Measurements from ENCODE around the gene PID1.
"Not testable (repeated sequence)": the region's sequence is repeated elsewhere in the genome, so short reads cannot be mapped to it uniquely, and the experiment has no call there.

The PID1 gene

DNA sequence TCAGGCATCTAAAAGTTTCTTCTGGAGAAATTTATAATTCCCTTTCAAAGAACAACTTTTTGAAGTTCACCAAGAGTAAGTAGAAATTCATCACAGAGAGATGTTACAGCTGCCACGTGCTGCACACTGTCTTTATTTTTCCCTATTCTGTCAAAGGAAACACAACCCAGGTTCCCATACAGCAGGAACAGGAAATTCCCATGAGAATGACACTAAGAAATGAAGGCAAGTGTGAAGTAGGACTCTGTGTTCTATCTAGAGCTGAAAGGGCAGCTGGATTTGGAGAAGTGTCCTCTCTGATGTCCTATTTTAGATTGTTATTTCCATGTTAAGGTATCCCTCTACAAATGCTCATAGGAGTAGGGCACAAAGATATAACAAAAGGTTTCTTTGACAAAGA lies 58.8 kb downstream of the PID1 start:
- no peak for DNase-seq (ENCODE audit: low read depth)

DNA sequence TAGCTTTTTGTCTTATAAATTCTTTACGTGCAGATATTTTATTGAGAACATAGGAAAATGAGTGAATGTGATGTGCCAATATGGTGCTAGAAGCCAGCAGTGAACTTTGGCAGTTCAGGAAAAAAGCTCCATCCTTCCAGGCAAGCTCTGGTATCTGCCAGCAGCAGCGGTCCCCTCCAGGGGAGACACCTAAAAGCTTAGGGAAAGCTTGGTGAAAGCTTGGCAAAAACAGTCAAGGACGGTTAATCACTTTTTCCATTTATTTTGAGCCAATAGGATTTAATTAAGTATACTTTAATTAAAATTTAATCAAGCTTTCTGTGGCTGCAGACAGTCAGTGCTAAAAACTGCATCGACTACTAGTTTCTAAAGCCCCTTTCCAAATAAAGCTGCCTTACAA lies 60.4 kb downstream of the PID1 start:
- DNase-seq (ENCODE audit: low read depth), result no peak

DNA sequence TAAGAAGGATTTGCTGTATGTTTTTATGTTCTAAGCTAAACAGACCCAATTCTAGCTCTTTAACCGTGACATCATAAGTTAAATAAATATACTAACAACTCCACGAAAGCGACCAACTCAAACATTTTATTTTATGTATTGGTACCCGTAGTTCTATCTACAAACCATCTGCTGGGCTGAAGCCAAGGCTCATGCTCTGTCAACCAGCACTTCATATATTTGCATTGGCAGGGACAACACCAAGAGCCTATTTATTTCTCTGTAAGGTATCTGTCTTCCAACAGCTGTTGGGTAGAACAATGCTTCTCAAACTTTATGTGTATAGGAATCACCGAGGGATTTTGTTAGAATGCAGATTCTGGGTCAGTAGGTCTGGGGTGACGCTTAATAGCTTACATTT lies 64.5 kb downstream of the PID1 start:
- no peak for DNase-seq (ENCODE audit: low read depth)

- no peak for DNase-seq (ENCODE audit: low read depth)
These were observed 65.4 kb downstream of the PID1 start for GRCh38 chr2:229205704-229206103.

GRCh38 chr2:229202646-229203045 lies 68.4 kb downstream of the PID1 start:
- no peak for DNase-seq (ENCODE audit: low read depth)

GRCh38 chr2:229201521-229201920 lies 69.6 kb downstream of the PID1 start:
- DNase-seq (ENCODE audit: low read depth), result no peak

GRCh38 chr2:229199267-229199666 lies 71.8 kb downstream of the PID1 start:
- no peak for DNase-seq (ENCODE audit: low read depth)

- no peak for DNase-seq (ENCODE audit: low read depth)
These were observed 74.6 kb downstream of the PID1 start for GRCh38 chr2:229196448-229196847.

GRCh38 chr2:229195346-229195947 lies 75.6 kb downstream of the PID1 start:
- no peak for DNase-seq (ENCODE audit: low read depth)

GRCh38 chr2:229193281-229193680 lies 77.8 kb downstream of the PID1 start:
- DNase-seq (ENCODE audit: low read depth), result no peak

- no peak for DNase-seq (ENCODE audit: low read depth)
These were observed 79.7 kb downstream of the PID1 start for GRCh38 chr2:229191413-229191812.

DNA sequence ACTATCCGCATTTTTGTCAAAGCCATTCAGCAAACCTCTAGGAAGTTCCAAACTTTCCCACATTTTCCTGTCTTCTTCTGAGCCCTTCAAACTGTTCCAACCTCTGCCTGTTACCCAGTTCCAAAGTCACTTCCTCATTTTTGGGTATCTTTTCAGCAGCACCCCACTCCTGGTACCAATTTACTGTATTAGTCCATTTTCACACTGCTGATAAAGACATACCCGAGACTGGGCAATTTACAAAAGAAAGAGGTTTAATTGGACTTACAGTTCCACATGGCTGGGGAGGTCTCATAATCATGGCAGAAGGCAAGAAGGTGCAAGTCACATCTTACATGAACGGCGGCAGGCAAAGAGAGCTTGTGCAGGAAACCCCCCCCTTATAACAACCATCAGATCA lies 84.0 kb downstream of the PID1 start:
- not testable (repeated sequence) for DNase-seq (ENCODE audit: low read depth)

DNA sequence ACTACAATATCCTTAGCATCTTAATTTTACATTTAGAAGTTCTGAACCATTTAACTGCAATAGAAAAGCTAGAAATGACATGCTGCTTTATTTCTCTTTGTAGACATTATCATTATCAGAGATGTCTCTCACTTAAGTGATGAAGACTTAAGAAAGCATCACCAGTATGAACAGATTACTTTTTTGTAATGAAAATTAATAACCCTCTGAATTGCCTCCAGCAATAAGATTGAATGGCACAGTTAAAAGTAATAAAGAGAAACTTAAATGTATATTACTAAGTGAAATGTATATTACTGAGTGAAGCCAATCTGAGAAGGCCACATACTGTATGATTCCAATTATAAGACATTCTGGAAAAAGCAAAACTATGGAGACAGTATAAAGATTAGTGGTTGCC lies 89.4 kb downstream of the PID1 start:
- no peak for DNase-seq (ENCODE audit: low read depth)

DNA sequence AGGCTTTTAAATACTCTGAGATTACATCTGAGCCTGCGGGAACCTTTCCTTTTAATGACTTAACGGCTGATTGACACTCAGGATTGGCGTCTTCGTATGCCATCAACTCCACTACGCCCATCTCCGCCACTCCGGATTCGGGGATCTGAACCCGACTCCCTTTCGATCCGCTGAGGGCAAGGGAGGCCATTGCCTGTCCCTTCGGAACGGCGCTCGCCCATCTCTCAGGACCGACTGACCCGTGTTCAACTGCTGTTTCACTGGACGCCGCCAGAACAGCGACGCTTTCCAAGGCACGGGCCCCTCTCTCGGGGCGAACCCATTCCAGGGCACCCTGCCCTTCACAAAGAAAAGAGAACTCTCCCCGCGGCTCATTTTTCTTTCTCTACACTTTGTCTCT lies 90.4 kb downstream of the PID1 start:
- no peak for DNase-seq (ENCODE audit: low read depth)

DNA sequence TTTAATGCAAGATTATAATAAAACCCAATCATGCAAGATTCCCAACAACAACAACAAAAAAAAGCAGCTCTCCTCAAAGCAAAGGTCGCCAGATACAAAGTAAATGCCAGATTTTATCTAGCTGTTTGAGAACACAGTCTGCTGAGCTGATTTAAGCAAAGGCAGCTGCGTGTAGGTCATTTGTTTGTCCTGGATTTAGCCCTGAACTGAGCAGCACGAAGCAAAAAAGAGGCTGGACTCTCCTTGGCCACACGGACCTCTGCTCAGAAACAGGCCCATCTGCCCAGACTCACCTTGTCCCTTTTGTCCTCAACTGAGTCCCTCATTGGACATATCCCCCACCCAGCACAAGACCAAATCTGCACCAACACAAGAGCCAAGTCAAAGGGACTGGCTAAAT lies 91.5 kb downstream of the PID1 start:
- no peak for DNase-seq (ENCODE audit: low read depth)

GRCh38 chr2:229178706-229179105 lies 92.4 kb downstream of the PID1 start:
- DNase-seq (ENCODE audit: low read depth), result no peak

GRCh38 chr2:229178117-229178516 lies 93.0 kb downstream of the PID1 start:
- DNase-seq (ENCODE audit: low read depth), result no peak

- DNase-seq (ENCODE audit: low read depth), result no peak
These were observed 95.0 kb downstream of the PID1 start for GRCh38 chr2:229176136-229176535.

DNA sequence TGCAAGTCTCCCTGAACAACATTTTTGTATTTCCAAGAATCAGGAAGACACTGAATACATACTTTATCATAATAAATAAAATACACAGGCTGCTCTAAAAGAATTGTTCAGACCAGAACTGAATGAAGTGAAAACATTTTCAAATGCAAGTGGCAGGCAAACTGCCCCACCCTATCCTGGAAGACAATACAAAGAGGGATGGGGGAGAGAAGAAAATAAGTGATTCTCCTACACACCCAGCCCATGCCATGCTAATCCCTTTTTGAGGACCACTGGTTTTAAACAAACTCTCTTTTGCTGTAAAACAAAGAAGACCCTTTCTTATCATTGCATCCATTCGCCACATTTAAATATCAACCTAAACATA lies 95.6 kb downstream of the PID1 start:
- DNase-seq (ENCODE audit: low read depth), result no peak

DNA sequence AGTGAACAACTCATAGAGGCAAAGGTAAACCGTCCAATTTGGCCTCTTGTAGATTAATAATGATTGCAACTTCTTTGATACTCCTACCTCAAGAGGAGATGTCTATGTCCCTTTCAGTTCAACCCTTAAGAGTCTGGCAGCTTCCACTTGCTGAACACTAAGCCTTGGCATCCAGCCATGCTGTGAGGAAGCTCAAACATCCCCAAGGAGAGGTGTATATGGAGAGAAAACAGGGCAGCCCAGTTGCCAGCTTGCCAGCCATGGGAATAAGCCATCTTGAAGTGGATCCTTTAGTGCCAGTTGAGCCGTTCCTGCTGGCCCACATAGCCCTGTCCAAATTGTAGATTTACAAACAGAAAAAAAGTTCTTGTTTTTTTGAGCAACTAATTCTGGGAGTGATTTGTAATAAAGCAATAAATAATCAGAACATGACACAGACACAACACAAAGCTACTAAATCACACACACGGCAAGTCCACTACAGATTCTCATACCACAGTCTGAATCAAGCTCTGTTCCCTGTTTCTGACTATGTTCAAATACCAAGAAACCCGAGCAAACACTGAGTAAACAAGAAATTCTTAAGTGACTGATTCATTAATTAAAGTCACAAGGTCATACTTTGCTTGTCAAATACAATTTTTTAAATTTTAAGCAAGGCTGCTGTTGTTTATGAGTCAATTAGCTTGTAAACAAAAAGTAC lies 96.1 kb downstream of the PID1 start:
- no peak for DNase-seq (ENCODE audit: low read depth)

- no peak for DNase-seq (ENCODE audit: low read depth)
These were observed 97.2 kb downstream of the PID1 start for GRCh38 chr2:229173825-229174359.

- no peak for DNase-seq (ENCODE audit: low read depth)
These were observed 100.2 kb downstream of the PID1 start for GRCh38 chr2:229170916-229171315.

DNA sequence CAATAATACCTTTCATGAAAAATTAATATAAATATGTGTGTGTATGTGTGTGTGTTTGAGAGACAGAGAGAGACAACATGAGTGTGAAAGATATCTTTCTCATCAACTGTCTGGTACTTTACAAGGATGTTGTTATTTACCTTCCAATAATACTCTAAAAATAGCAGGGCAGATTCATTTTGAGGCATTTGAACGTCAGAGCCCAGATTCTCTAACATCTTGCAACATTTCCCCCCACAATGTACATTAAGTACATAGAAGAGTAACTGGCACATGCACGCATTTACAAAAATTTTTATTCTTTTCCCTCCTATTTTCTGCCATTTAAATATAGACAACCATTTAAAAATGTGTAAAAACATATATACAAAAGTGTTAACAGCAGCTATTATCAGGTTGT lies 100.9 kb downstream of the PID1 start:
- no peak for DNase-seq (ENCODE audit: low read depth)

DNA sequence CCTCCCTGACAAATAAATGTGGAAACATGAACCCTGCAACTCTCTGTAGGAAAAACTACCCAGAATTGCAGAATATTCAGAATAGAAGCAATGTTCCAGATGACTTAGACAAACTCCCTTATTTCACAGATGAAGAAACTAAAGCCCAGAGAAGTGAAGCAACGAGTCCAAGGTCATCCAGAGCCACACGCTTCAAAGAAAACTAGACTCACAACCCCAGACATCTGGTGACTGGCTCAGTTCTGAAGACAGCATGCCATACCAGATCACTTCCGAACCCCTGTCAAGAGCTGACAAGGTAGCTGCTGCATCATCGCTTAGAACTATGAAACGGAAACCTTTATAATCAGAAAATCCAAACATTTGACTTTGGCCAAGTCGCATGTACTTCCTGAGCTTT lies 101.3 kb downstream of the PID1 start:
- no peak for DNase-seq (ENCODE audit: low read depth)

Data from activated T-cell treated with anti-CD3 and anti-CD28 coated beads for 24 hours (primary cell).